ENCODE data around the gene RCAN2.

RCAN2 gene

GRCh38 chr6:46331461-46331860 lies 159.8 kb downstream of the RCAN2 start:
- no peak for DNase-seq

DNA sequence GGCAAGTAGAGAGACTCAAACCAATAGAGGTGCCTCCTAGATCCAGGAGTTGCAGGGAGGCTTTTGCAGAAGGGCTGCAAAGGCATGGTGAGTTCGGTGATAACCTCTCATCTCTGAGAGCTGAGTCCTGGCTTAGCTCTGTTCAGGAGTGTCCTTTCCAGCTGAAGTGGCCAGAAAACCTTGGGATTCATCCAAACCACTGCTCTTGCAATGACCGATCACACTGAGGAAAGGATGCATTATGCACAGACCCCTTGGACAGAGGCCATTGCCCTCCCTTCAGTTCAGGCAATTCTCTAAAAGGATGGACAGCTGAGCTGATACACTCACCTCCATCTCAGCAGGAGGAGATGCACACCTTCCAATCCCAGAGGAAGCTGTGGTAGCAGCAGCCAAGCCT lies 161.7 kb downstream of the RCAN2 start:
- DNase-seq, result no peak

- DNase-seq, result no peak
Observed at GRCh38 chr6:46327779-46328178, 163.5 kb downstream of the RCAN2 start.

DNA sequence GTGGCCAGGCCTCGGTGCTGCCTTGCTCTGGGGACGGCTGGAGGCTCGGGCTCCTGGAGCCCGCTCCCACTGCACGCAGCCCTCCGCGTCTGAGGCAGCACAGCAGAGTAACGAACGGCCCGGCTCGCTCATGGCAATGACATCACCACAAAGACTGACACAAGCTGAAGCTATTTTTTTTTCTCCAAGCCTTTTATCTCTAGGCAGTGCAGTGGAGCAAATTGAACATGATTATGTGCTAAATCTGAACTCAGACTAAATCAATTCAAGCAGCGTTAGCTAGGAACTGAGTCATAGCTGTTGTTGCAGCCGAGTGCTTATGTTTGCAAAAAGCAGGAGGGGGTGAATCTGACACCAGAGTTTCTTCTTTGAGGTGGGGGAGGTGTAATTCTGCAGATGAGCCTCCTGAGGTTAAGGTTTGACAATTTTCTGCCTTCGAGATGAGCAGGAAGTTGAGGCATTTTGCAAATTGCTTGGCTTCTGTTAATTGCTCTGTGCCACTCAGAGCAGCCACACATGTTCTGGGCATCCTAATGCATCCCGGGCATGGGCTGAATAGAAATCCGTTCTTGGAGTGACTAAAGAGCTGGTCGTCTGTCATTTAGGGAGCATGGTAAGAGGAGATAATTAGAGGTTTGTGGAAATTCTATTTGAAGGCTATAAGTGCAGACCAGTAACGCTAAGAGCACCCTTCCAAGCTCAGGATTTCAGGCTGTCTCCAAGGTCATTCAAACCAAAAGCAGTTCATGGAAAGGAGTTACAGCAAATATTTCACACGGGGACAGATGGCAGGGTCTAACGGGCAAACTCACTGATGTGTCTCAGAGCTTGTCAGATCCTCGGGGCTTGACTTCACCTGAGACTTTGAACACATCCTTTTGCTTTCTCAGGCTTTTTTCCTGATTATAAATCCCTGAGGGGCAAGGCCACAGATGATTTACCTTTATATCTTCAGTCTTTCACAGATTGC lies 165.4 kb downstream of the RCAN2 start:
- DNase-seq, result peak; percentile 1 to 30

DNA sequence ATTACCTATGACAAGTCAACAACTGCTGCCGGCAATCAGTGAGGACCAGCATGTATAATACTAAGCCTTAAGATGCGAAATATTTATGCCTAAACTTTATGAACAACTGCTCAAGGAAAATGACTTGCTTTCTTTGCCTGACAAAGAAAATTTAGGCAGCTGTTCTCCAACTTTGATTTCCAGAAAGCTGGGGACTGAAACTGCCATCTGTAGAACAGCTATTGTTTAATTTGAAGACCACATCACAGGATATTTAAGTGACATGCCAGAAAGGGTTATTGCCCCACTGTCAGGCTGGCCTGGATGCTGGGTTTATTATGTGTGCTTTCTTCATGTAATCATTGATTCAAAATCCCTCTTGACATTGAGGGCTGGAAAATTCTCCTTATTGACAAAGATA lies 166.5 kb downstream of the RCAN2 start:
- no peak for DNase-seq

DNA sequence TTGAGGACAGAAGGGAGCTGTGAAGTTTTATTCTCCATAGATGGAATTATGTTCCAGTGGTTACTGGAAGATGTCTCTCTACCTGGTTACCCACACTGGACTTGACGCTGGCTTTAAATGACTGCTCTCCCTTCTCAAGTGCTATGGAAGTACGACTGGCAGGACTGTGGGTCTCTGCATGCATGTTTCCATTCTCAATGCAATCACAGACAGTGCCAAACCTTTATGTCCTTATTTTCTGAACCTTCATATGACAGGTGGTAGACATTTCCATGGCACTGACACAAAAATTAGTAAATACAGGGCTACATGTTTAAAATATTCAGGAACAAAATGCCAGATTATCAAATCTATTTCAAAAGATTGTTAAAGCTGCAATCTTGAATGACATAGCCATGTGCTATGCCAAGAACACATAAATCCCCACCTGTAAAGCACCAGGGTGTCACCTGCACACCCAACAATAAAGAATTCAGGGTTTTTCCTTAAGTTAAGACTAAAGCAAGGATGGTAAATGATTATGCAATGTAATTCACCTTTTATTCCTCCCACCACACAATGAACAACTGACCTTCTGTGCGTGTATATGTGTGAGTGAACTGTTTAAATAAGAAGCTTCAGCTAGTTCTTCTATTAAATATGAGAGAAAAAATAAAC lies 167.2 kb downstream of the RCAN2 start:
- DNase-seq, result no peak

- DNase-seq, result no peak
Observed at GRCh38 chr6:46323312-46323965, 167.8 kb downstream of the RCAN2 start.

DNA sequence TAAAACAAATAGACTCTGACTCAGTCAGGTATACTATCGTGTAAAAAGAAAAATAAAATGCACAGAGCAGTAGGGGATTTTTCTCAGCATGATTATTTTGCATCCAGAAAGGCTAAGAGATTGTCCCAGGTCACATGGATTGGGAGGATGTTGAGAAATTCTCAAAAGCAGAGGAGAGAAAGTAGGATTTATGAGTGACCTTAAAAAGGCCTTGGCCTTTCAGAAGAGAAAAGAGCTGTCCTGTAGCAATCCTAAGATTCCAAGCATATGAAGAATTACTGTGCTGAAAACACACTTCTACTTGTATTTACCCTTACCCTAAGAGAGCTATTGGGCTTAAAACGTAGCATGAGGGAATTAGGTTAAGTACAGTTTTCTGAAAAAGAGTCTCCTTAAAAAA lies 170.7 kb downstream of the RCAN2 start:
- DNase-seq, result no peak

- no peak for DNase-seq
Observed at GRCh38 chr6:46315589-46315988, 175.7 kb downstream of the RCAN2 start.

GRCh38 chr6:46312654-46313053 lies 178.6 kb downstream of the RCAN2 start:
- no peak for DNase-seq

GRCh38 chr6:46310196-46310595 lies 181.1 kb downstream of the RCAN2 start:
- no peak for DNase-seq

DNA sequence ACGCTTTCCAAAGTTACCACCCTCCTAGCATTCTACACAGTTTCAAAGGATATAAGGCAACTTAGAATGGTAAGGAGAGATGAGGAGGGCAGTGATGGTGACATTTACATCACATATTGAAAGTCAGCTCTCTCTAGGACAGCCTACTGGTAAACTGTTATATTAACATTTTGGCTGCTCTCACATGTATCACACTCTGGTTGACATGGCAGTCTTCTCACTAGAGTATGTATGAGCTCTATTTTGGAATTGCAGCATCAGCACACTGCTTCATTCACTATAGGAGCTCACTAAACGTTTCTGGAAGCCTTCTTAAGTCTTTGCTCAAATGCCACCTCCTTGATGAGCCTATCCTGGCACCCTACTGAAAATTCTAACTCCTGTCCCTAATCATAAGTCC lies 184.8 kb downstream of the RCAN2 start:
- DNase-seq, result no peak

DNA sequence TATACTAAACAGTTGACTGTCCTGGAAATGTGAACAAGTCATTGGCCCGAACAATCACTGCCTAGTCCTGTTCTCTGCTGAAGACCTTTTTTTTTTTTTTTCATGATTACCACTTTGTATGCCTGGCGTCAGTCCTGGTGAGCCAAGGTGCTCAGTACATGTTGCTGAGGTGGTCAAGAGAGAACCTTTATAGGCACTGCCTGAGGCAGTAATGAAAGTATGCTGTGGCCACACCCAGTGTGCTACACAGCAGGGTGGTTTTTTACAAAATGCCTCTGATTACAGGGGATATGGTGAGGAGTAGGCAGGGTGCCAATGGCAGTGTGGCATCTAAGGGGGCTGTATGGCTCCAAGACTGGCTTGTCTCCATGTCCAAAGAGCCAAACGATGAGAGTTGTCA lies 185.4 kb downstream of the RCAN2 start:
- DNase-seq, result no peak

DNA sequence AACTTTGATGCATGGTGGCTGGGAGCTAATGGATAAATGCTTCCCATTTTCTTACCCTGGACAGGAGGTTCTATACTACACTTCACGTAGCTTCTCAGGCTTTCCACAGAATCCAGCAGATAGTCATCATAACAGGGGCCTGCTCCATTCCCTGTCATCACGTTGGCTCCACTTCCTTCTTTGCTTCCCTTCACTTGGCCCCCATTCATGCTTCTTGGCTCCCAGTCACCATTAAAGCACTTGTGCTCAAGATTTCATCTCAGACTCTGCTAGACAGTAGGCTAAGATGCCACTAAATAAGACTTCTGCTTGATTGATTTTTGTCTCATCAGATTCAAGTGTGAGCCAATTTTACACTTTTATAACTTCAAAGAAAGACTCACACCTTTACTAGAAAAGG lies 186.0 kb downstream of the RCAN2 start:
- no peak for DNase-seq

- no peak for DNase-seq
Observed at GRCh38 chr6:46302816-46303215, 188.4 kb downstream of the RCAN2 start.

DNA sequence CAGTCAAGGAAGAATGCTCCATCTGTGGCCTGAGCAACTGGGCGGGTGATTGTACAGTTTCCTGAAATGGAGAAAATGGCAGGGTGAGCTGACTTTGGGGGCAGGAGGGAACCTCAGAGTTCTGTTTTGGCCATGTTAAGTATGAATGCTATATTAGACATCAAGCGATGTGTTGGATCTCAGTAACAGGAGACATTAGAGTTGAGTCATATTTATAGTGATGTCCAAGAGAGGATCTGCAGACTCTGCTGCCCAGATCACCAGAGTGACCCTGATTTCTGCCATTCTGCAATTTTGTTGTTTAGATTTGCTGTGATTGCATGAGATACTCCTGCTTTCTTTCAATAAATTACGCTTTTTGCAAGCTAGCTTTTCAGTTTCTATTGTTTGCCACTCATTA lies 189.1 kb downstream of the RCAN2 start:
- DNase-seq, result no peak

- DNase-seq, result no peak
Observed at GRCh38 chr6:46299253-46299652, 192.0 kb downstream of the RCAN2 start.

GRCh38 chr6:46296586-46296985 lies 194.7 kb downstream of the RCAN2 start:
- DNase-seq, result no peak

GRCh38 chr6:46293641-46294316 lies 197.5 kb downstream of the RCAN2 start:
- no peak for DNase-seq

- DNase-seq, result no peak
Observed at GRCh38 chr6:46291880-46292279, 199.4 kb downstream of the RCAN2 start.

DNA sequence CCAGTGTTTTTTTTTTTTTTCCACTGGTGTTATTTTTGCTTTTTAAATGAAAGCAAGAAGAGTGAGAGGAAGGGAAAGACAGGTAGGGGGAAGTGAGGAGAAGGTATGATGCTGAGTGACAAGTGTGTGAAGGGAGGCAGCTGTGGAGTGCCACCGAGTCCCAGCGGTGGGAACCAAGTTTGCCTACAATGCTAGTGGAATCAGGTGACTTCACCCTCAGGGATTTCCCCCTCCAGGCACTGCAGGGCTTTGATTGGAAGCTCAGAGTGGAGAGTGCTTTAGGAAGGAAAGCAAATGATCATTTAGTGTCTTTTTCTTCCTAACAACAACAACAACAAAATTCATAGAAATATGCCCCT lies 200.0 kb downstream of the RCAN2 start:
- DNase-seq, result no peak

DNA sequence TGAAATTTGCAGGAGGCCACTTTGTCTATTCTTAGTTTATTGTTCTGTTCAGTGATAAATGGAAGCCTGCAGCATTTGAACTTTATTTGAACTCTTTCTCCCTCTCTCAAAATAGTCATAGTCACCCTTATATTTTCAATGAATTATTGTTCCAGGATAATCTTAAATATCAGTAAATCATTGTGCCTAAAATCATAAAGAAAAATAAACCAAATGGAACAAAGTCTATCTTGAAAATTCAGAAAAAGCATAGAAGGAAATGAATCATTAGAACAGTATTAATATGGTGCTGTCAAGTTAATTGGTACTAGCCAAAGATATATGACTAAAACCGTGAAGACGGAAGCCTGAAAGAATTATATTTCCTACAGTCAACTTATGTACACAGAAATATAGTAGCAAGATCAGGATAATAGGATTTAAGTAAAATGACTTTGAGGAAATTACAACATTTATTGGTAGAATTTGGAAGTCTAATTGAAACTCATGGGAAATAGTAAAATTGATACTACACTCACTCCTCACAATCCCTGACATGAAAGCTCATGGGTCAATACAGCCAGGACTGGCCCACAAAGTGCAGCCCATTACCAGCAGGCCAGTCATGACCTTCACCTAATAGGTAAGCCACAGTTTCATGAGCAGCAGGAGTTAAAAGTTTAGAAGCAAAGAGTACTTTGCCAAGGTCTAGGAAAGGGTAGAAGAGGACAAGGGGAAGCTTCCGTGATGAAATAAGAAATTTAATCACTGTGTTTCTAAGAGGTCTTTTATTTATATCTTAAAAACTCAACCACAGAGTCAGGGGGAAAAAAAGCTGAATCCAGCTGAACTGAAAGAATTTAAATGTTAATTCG lies 200.6 kb downstream of the RCAN2 start:
- DNase-seq, result no peak
